Neural cell (in vitro differentiated cells): ENCODE data around the gene CCDC82. TPM values are rescaled to one million over a fixed set of nuclear protein-coding genes. Genes with fewer than 3 reads are reported as not detected.

Source experiments
- H2AFZ ChIP-seq: fragments of 200-600, 300-800 bp; sonication (generic), shearing (Covaris generic); 2 replicates; pipeline ENCODE4 v1.6.0; 2014; ENCODE audit warnings: low read depth, mild to moderate bottlenecking, antibody characterized with exemption, low read length, moderate library complexity
- H3F3A ChIP-seq: fragments of 200-600 bp; shearing (Covaris generic); 2 replicates; pipeline ENCODE4 v1.6.1; 2016; ENCODE audit warnings: mild to moderate bottlenecking, moderate library complexity, mixed read lengths, antibody characterized with exemption, low read length; ENCODE audit not compliant: insufficient read depth, poor library complexity, severe bottlenecking
- H3K27ac ChIP-seq: fragments of 200-600, 300-800 bp; sonication (generic), shearing (Covaris generic); 2 replicates; pipeline ENCODE4 v1.5.1; 2014; ENCODE audit warnings: mild to moderate bottlenecking, low read length, moderate library complexity
- H3K27me3 ChIP-seq: fragments of 300-800, 200-600 bp; sonication (generic), shearing (Covaris generic); 2 replicates; pipeline ENCODE4 v1.6.0; 2014; ENCODE audit warnings: mild to moderate bottlenecking, low read depth, low read length, moderate library complexity; ENCODE audit not compliant: insufficient read depth
- H3K36me3 ChIP-seq: fragments of 300-800, 200-600 bp; sonication (generic), shearing (Covaris generic); 2 replicates; pipeline ENCODE4 v1.5.1; 2014; ENCODE audit warnings: mild to moderate bottlenecking, antibody characterized with exemption, low read length, moderate library complexity; ENCODE audit not compliant: insufficient read depth
- H3K4me2 ChIP-seq: fragments of 300-800, 200-600 bp; sonication (generic), shearing (Covaris generic); 2 replicates; pipeline ENCODE4 v1.6.0; 2014; ENCODE audit warnings: mild to moderate bottlenecking, low read length
- H3K4me3 ChIP-seq: fragments of 300-800, 200-600 bp; sonication (generic), shearing (Covaris generic); 2 replicates; pipeline ENCODE4 v1.5.1; 2014; ENCODE audit warnings: mild to moderate bottlenecking, low read length, moderate library complexity
- H3K79me2 ChIP-seq: fragments of 200-600 bp; shearing (Covaris generic); replicated peaks from 2 replicates; pipeline ENCODE4 v1.6.0; 2014; ENCODE audit warnings: mild to moderate bottlenecking, low read length, moderate library complexity; ENCODE audit not compliant: insufficient read depth
- H3K9ac ChIP-seq: fragments of 300-800, 200-600 bp; sonication (generic), shearing (Covaris generic); 2 replicates; pipeline ENCODE4 v1.6.1; 2016; ENCODE audit warnings: mild to moderate bottlenecking, low read length, mixed read lengths
- H3K9me2 ChIP-seq: fragments of 200-600 bp; shearing (Covaris generic); 2 replicates; pipeline ENCODE4 v1.6.1; 2016; ENCODE audit warnings: mild to moderate bottlenecking, low read length, mixed read lengths; ENCODE audit not compliant: insufficient read depth
- H3K9me3 ChIP-seq: fragments of 200-600, 300-800 bp; sonication (generic), shearing (Covaris generic); 2 replicates; pipeline ENCODE4 v1.6.1; 2016; ENCODE audit warnings: mild to moderate bottlenecking, mixed run types, low read length, moderate library complexity, mixed read lengths
- H4K20me1 ChIP-seq: fragments of 200-600 bp; shearing (Covaris generic); 2 replicates; pipeline ENCODE4 v1.6.1; 2016; ENCODE audit warnings: mild to moderate bottlenecking, mixed run types; ENCODE audit not compliant: insufficient read depth
- CTCF ChIP-seq: fragments of 450-650 bp; IDR thresholded peaks from 2 replicates; pipeline ENCODE4 v1.5.1; 2014; ENCODE audit warnings: antibody characterized with exemption, mild to moderate bottlenecking, moderate library complexity; ENCODE audit not compliant: poor library complexity, severe bottlenecking
- EP300 ChIP-seq: fragments of 450-650 bp; conservative IDR thresholded peaks from 2 replicates; pipeline ENCODE4 v1.6.1; 2014; ENCODE audit warnings: antibody characterized with exemption, mild to moderate bottlenecking, moderate library complexity; ENCODE audit not compliant: poor library complexity, severe bottlenecking
- EZH2 ChIP-seq: fragments of 200-600, 300-800 bp; shearing (Covaris generic), sonication (generic); IDR thresholded peaks from 2 replicates; pipeline ENCODE4 v1.6.1; 2014; ENCODE audit warnings: antibody characterized with exemption, low read length, borderline replicate concordance, mild to moderate bottlenecking; ENCODE audit not compliant: insufficient read depth, poor library complexity, severe bottlenecking
- MXI1 ChIP-seq: fragments of 450-650 bp; conservative IDR thresholded peaks from 2 replicates; pipeline ENCODE4 v1.6.1; 2014; ENCODE audit warnings: antibody characterized with exemption, mild to moderate bottlenecking; ENCODE audit not compliant: poor library complexity, severe bottlenecking
- POLR2AphosphoS5 ChIP-seq: IDR thresholded peaks from 2 replicates; pipeline ENCODE4 v1.6.1; 2012
- RAD21 ChIP-seq: fragments of 450-650 bp; conservative IDR thresholded peaks from 2 replicates; pipeline ENCODE4 v1.6.1; 2014; ENCODE audit warnings: antibody characterized with exemption, mild to moderate bottlenecking, moderate library complexity
- SMC3 ChIP-seq: fragments of 450-650 bp; conservative IDR thresholded peaks from 2 replicates; pipeline ENCODE4 v1.6.1; 2014; ENCODE audit warnings: antibody characterized with exemption, mild to moderate bottlenecking, moderate library complexity; ENCODE audit not compliant: poor library complexity
- TAF1 ChIP-seq: IDR thresholded peaks from 2 replicates; pipeline ENCODE4 v1.6.1; 2012; ENCODE audit warnings: low read depth
- polyA plus RNA-seq: library from polyadenylated mRNA; depleted of rRNA; stranded (reverse); fragments of >200 nt; gene quantifications from 2 replicates; pipeline ENCODE4 v1.2.3, GENCODE V29; 2014
- TF ChIP-seq, protein P1 (sequence below): IDR thresholded peaks from 2 replicates; pipeline ENCODE4 v1.6.1; 2012; ENCODE audit warnings: borderline replicate concordance

Gene CCDC82
- polyA plus RNA-seq, 1 donor from 2014 or later = 238 TPM

DNA sequence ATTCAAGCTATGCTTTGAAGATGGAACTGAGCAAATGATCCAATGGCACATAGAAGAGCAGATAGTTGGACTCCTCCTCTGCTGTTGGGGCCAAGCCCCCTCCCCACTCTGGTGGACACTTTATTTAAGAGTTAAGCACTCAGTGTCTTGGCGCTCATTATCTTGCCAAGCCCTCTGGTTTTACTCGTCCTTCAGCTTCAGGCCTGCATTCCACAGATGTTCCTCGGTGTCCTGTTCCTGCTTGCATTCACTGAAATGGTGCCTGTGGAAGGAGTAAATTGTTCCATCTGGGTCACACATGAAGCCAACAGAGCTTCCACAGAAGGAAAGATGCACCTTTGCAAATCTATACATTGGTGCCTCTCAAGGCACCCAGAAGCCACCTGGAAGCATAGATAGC lies 72.8 kb downstream of the CCDC82 start:
- Histone ChIP-seq H4K20me1 (no peaks in the 10 kb centered on the region), H3K36me3 (no peaks in the 10 kb centered on the region), H3K4me3 (no peak overlapping the region), H3K9ac (no peak overlapping the region), H3K27me3 (no peaks in the 10 kb centered on the region), H3K79me2 (no peaks in the 10 kb centered on the region), H3K27ac (no peak overlapping the region), H3K4me2 (no peak overlapping the region), H3F3A (no peaks in the 10 kb centered on the region), H3K9me3 (no peaks in the 10 kb centered on the region), H3K9me2 (no peaks in the 10 kb centered on the region), H2AFZ (no peak overlapping the region)
- TF ChIP-seq SMC3 (no peak), POLR2AphosphoS5 (no peak), RAD21 (no peak), CTCF (no peak), EZH2 (no peak), TAF1 (no peak), MXI1 (no peak), EP300 (no peak)
- TF ChIP-seq, protein P1, sequence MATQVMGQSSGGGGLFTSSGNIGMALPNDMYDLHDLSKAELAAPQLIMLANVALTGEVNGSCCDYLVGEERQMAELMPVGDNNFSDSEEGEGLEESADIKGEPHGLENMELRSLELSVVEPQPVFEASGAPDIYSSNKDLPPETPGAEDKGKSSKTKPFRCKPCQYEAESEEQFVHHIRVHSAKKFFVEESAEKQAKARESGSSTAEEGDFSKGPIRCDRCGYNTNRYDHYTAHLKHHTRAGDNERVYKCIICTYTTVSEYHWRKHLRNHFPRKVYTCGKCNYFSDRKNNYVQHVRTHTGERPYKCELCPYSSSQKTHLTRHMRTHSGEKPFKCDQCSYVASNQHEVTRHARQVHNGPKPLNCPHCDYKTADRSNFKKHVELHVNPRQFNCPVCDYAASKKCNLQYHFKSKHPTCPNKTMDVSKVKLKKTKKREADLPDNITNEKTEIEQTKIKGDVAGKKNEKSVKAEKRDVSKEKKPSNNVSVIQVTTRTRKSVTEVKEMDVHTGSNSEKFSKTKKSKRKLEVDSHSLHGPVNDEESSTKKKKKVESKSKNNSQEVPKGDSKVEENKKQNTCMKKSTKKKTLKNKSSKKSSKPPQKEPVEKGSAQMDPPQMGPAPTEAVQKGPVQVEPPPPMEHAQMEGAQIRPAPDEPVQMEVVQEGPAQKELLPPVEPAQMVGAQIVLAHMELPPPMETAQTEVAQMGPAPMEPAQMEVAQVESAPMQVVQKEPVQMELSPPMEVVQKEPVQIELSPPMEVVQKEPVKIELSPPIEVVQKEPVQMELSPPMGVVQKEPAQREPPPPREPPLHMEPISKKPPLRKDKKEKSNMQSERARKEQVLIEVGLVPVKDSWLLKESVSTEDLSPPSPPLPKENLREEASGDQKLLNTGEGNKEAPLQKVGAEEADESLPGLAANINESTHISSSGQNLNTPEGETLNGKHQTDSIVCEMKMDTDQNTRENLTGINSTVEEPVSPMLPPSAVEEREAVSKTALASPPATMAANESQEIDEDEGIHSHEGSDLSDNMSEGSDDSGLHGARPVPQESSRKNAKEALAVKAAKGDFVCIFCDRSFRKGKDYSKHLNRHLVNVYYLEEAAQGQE = no peak

DNA sequence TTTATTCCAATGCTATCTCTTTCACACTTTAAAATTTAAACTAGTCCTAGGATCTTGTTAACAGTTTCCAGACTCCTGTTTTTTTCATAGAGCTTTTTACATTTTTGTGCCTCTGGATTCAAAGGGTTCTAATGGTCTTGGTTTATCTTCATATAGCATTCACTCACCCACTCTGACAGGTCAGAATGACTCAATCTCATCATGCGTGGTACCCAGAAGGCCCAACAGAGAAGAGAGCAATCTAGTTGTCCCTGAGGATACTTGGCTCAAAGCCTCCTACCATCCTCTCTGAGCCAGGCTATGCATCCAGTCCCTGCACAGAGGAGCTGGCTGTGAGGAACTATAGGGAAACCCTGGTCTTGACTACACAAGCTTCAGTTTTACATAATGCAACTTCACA lies 74.2 kb downstream of the CCDC82 start:
- Histone ChIP-seq H2AFZ (no peak overlapping the region), H4K20me1 (no peaks in the 10 kb centered on the region), H3K9me2 (no peaks in the 10 kb centered on the region), H3K27me3 (no peaks in the 10 kb centered on the region), H3K4me2 (no peak overlapping the region), H3K9me3 (no peaks in the 10 kb centered on the region), H3K79me2 (no peaks in the 10 kb centered on the region), H3K4me3 (no peak overlapping the region), H3K36me3 (no peaks in the 10 kb centered on the region), H3F3A (no peaks in the 10 kb centered on the region), H3K9ac (no peak overlapping the region), H3K27ac (no peak overlapping the region)
- no peak for TF ChIP-seq POLR2AphosphoS5
- TF ChIP-seq EP300 = no peak
- TF ChIP-seq TAF1 = no peak
- no peak for TF ChIP-seq CTCF
- TF ChIP-seq SMC3 = no peak
- no peak for TF ChIP-seq EZH2
- TF ChIP-seq, protein P1 = no peak
- TF ChIP-seq RAD21 = no peak
